Measurements from ENCODE around the gene SDCCAG8.

GRCh38 chr1:243346016-243346415 is 90.2 kb downstream of the SDCCAG8 start:
- TF ChIP-seq, protein P1, sequence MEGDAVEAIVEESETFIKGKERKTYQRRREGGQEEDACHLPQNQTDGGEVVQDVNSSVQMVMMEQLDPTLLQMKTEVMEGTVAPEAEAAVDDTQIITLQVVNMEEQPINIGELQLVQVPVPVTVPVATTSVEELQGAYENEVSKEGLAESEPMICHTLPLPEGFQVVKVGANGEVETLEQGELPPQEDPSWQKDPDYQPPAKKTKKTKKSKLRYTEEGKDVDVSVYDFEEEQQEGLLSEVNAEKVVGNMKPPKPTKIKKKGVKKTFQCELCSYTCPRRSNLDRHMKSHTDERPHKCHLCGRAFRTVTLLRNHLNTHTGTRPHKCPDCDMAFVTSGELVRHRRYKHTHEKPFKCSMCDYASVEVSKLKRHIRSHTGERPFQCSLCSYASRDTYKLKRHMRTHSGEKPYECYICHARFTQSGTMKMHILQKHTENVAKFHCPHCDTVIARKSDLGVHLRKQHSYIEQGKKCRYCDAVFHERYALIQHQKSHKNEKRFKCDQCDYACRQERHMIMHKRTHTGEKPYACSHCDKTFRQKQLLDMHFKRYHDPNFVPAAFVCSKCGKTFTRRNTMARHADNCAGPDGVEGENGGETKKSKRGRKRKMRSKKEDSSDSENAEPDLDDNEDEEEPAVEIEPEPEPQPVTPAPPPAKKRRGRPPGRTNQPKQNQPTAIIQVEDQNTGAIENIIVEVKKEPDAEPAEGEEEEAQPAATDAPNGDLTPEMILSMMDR (IDR thresholded peaks at IDR 0.05; ENCODE audit: low read depth, low read length): no peak
- no peak for TF ChIP-seq EZH2phosphoT487 (IDR thresholded peaks at IDR 0.05; ENCODE audit: low read depth)
